GM23338 (cell line): ENCODE results near the gene F2RL3. TPM values are rescaled to one million over a fixed set of nuclear protein-coding genes. Genes with fewer than 3 reads are reported as not detected.

ENCODE experiments used
- ATAC-seq: fragments of 200-7000 bp; cut with Tn5 transposase; 3 replicates; pipeline ENCODE4 v1.9.1; 2020
- DNase-seq: peaks from one replicate; pipeline ENCODE4 v3.0.0-alpha.2; 2015; ENCODE audit warnings: low spot score
- H2AFZ ChIP-seq: fragments of 200-600 bp; sonication (generic); 2 replicates; pipeline ENCODE4 v1.8.0; 2016; ENCODE audit warnings: antibody characterized with exemption, mild to moderate bottlenecking, moderate library complexity
- H3F3A ChIP-seq: fragments of 200-600 bp; sonication (generic); replicated peaks from 2 replicates; pipeline ENCODE4 v1.8.0; 2017; ENCODE audit warnings: antibody characterized with exemption, mixed run types, low read depth
- H3K27ac ChIP-seq: fragments of 200-600 bp; sonication (generic); 2 replicates; pipeline ENCODE4 v1.6.1; 2016; ENCODE audit warnings: low read depth
- H3K27me3 ChIP-seq: fragments of 200-600 bp; sonication (generic); 2 replicates; pipeline ENCODE4 v1.8.0; 2016; ENCODE audit warnings: mild to moderate bottlenecking, mixed run types, moderate library complexity; ENCODE audit not compliant: insufficient read depth
- H3K36me3 ChIP-seq: fragments of 200-600 bp; sonication (generic); 2 replicates; pipeline ENCODE4 v1.8.0; 2016; ENCODE audit warnings: mild to moderate bottlenecking; ENCODE audit not compliant: insufficient read depth
- H3K4me1 ChIP-seq: fragments of 200-600 bp; sonication (generic); 2 replicates; pipeline ENCODE4 v1.8.0; 2016; ENCODE audit warnings: mild to moderate bottlenecking, moderate library complexity; ENCODE audit not compliant: insufficient read depth
- H3K4me2 ChIP-seq: fragments of 200-600 bp; sonication (generic); 2 replicates; pipeline ENCODE4 v1.7.1; 2017; ENCODE audit warnings: mixed run types
- H3K4me3 ChIP-seq: fragments of 200-600 bp; sonication (generic); 2 replicates; pipeline ENCODE4 v1.6.1; 2016; ENCODE audit warnings: mixed run types
- H3K79me2 ChIP-seq: fragments of 200-600 bp; sonication (generic); replicated peaks from 2 replicates; pipeline ENCODE4 v1.8.0; 2017; ENCODE audit warnings: mild to moderate bottlenecking; ENCODE audit not compliant: insufficient read depth
- H3K9me2 ChIP-seq: fragments of 200-600 bp; sonication (generic); 2 replicates; pipeline ENCODE4 v1.8.0; 2017; ENCODE audit not compliant: insufficient read depth
- H4K20me1 ChIP-seq: fragments of 200-600 bp; sonication (generic); replicated peaks from 2 replicates; pipeline ENCODE4 v1.8.0; 2017; ENCODE audit warnings: mild to moderate bottlenecking; ENCODE audit not compliant: insufficient read depth
- H3K27ac Mint-ChIP-seq: 2 replicates; pipeline ENCODE4 v1.8.0; 2020; ENCODE audit warnings: inconsistent platforms, mild to moderate bottlenecking, moderate library complexity, mixed read lengths
- H3K27me3 Mint-ChIP-seq: 3 replicates; pipeline ENCODE4 v1.8.0; 2022; ENCODE audit warnings: low read depth, mild to moderate bottlenecking, moderate library complexity, mixed read lengths, inconsistent platforms; ENCODE audit not compliant: insufficient read depth, poor library complexity
- H3K36me3 Mint-ChIP-seq: 3 replicates; pipeline ENCODE4 v1.8.0; 2021; ENCODE audit warnings: low read depth, mild to moderate bottlenecking, inconsistent platforms, moderate library complexity, mixed read lengths
- H3K4me1 Mint-ChIP-seq: 3 replicates; pipeline ENCODE4 v1.8.0; 2020; ENCODE audit warnings: mild to moderate bottlenecking, inconsistent platforms, mixed read lengths
- H3K4me3 Mint-ChIP-seq: 3 replicates; pipeline ENCODE4 v1.8.0; 2021; ENCODE audit warnings: moderate library complexity, mild to moderate bottlenecking, inconsistent platforms, mixed read lengths
- H3K9me3 Mint-ChIP-seq: 3 replicates; pipeline ENCODE4 v1.8.0; 2020; ENCODE audit warnings: moderate library complexity, mild to moderate bottlenecking, inconsistent platforms, mixed read lengths
- CREB1 ChIP-seq: fragments of 250-450 bp; sonication (Bioruptor Pico); IDR thresholded peaks from 2 replicates; pipeline ENCODE4 v1.5.0; 2020; ENCODE audit warnings: low read depth, mild to moderate bottlenecking, moderate library complexity
- EZH2 ChIP-seq: fragments of 200-600 bp; sonication (generic); IDR thresholded peaks from one replicate; pipeline ENCODE4 v1.8.0; 2017; ENCODE audit warnings: antibody characterized with exemption, mild to moderate bottlenecking, low read depth; ENCODE audit not compliant: unreplicated experiment
- EZH2phosphoT487 ChIP-seq: fragments of 200-600 bp; sonication (generic); IDR thresholded peaks from one replicate; pipeline ENCODE4 v1.8.1; 2018; ENCODE audit warnings: antibody characterized with exemption; ENCODE audit not compliant: unreplicated experiment
- JUNB ChIP-seq: IDR thresholded peaks from one replicate; pipeline ENCODE4 v1.6.1; 2016; ENCODE audit warnings: antibody characterized with exemption; ENCODE audit not compliant: unreplicated experiment
- POLR2AphosphoS5 ChIP-seq: IDR thresholded peaks from 2 replicates; pipeline ENCODE4 v1.6.1; 2016; ENCODE audit warnings: antibody characterized with exemption, low read depth
- STAT1 ChIP-seq: IDR thresholded peaks from one replicate; pipeline ENCODE4 v1.6.1; 2016; ENCODE audit warnings: antibody characterized with exemption; ENCODE audit not compliant: unreplicated experiment
- ZNF114 ChIP-seq: fragments of 250-450 bp; sonication (Bioruptor Pico); IDR thresholded peaks from 2 replicates; pipeline ENCODE4 v1.5.0; 2020; ENCODE audit warnings: mild to moderate bottlenecking, moderate library complexity
- ZNF331 ChIP-seq: fragments of 250-450 bp; sonication (Bioruptor Pico); IDR thresholded peaks from 2 replicates; pipeline ENCODE4 v1.5.0; 2020; ENCODE audit warnings: low read depth, mild to moderate bottlenecking, moderate library complexity
- polyA plus RNA-seq: library from polyadenylated mRNA; unstranded; fragments of >200 nt; fragmentation: Nextera tagmentation; extraction: Ambion mirVana; gene quantifications from 2 replicates; pipeline ENCODE4 v1.2.1, GENCODE V29; 2016
- total RNA-seq: library from RNA; depleted of rRNA; stranded (reverse); fragments of >200 nt; shearing (Covaris generic); gene quantifications from 2 replicates; pipeline ENCODE4 v1.2.3, GENCODE V29; 2014
- TF ChIP-seq, protein P1 (sequence below): IDR thresholded peaks from one replicate; pipeline ENCODE4 v1.6.1; 2018; ENCODE audit warnings: antibody characterized with exemption; ENCODE audit not compliant: unreplicated experiment
- TF ChIP-seq, protein P2 (sequence below), 2 experiments: fragments of 200-600 bp in 1 of 2; sonication (generic) in 1 of 2; conservative IDR thresholded peaks; 2 replicates each; pipeline versions ENCODE4 v1.5.1 to v1.6.1; 2016 to 2017; ENCODE audit warnings: antibody characterized with exemption in 2 of 2, low read depth in 2 of 2, mild to moderate bottlenecking in 2 of 2, moderate library complexity in 1 of 2
- TF ChIP-seq, protein P3 (sequence below): fragments of 250-450 bp; sonication (Bioruptor Pico); IDR thresholded peaks from 2 replicates; pipeline ENCODE4 v1.5.0; 2020; ENCODE audit warnings: mild to moderate bottlenecking, moderate library complexity
- TF ChIP-seq, protein P4 (sequence below): IDR thresholded peaks from 2 replicates; pipeline ENCODE4 v1.6.1; 2016; ENCODE audit warnings: antibody characterized with exemption

Gene F2RL3
- total and polyA plus RNA-seq, 2 experiments from 2014 or later: not detected

DNA sequence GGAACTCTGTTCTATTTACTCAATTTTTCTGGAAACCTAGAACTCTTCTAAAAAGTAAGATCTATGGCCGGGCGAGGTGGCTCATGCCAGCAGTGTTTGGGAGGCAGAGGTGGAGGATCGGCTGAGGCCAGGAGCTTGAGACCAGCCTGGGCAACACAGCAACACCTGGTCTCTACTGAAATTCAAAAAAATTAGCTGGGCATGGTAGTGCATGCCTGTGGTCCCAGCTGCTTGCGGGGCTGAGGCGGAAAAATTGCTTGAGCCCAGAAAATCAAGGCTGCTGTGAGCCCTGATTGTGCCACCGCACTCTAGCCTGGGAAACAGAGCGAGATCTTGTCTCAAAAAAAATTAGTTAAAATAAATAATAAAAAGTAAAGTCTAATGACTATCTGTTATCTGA, 28.6 kb downstream of the F2RL3 start:
- H2AFZ ChIP-seq: no peak overlapping the region
- H4K20me1 ChIP-seq: no peaks in the 10 kb centered on the region
- H3K9me2 ChIP-seq: no peaks in the 10 kb centered on the region
- no peak overlapping the region for H3K4me3 ChIP-seq
- no peaks in the 10 kb centered on the region for H3K4me1 Mint-ChIP-seq
- H3K27me3 Mint-ChIP-seq: no peaks in the 10 kb centered on the region
- DNase-seq: no peak
- H3K36me3 Mint-ChIP-seq: peaks cover 33% of the 10 kb centered on the region
- no peak overlapping the region for H3K27ac ChIP-seq
- H3K4me2 ChIP-seq: no peak overlapping the region
- H3K9me3 Mint-ChIP-seq: peaks cover 45% of the 10 kb centered on the region
- no peaks in the 10 kb centered on the region for H3K79me2 ChIP-seq
- H3K27me3 ChIP-seq: no peaks in the 10 kb centered on the region
- H3K4me1 ChIP-seq: no peaks in the 10 kb centered on the region
- no peak overlapping the region for H3K4me3 Mint-ChIP-seq
- no peak for ATAC-seq
- no peaks in the 10 kb centered on the region for H3F3A ChIP-seq
- H3K36me3 ChIP-seq: no peaks in the 10 kb centered on the region; the same call in 1 of the 2 replicates
- H3K27ac Mint-ChIP-seq: no peak overlapping the region
- TF ChIP-seq ZNF114 (CRISPR knock-in tag) (no peak), STAT1 (no peak), POLR2AphosphoS5 (no peak), EZH2 (no peak), CREB1 (CRISPR knock-in tag) (no peak), EZH2phosphoT487 (no peak), ZNF331 (CRISPR knock-in tag) (no peak), JUNB (no peak)
- TF ChIP-seq, protein P1, sequence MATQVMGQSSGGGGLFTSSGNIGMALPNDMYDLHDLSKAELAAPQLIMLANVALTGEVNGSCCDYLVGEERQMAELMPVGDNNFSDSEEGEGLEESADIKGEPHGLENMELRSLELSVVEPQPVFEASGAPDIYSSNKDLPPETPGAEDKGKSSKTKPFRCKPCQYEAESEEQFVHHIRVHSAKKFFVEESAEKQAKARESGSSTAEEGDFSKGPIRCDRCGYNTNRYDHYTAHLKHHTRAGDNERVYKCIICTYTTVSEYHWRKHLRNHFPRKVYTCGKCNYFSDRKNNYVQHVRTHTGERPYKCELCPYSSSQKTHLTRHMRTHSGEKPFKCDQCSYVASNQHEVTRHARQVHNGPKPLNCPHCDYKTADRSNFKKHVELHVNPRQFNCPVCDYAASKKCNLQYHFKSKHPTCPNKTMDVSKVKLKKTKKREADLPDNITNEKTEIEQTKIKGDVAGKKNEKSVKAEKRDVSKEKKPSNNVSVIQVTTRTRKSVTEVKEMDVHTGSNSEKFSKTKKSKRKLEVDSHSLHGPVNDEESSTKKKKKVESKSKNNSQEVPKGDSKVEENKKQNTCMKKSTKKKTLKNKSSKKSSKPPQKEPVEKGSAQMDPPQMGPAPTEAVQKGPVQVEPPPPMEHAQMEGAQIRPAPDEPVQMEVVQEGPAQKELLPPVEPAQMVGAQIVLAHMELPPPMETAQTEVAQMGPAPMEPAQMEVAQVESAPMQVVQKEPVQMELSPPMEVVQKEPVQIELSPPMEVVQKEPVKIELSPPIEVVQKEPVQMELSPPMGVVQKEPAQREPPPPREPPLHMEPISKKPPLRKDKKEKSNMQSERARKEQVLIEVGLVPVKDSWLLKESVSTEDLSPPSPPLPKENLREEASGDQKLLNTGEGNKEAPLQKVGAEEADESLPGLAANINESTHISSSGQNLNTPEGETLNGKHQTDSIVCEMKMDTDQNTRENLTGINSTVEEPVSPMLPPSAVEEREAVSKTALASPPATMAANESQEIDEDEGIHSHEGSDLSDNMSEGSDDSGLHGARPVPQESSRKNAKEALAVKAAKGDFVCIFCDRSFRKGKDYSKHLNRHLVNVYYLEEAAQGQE: no peak
- TF ChIP-seq, protein P2, sequence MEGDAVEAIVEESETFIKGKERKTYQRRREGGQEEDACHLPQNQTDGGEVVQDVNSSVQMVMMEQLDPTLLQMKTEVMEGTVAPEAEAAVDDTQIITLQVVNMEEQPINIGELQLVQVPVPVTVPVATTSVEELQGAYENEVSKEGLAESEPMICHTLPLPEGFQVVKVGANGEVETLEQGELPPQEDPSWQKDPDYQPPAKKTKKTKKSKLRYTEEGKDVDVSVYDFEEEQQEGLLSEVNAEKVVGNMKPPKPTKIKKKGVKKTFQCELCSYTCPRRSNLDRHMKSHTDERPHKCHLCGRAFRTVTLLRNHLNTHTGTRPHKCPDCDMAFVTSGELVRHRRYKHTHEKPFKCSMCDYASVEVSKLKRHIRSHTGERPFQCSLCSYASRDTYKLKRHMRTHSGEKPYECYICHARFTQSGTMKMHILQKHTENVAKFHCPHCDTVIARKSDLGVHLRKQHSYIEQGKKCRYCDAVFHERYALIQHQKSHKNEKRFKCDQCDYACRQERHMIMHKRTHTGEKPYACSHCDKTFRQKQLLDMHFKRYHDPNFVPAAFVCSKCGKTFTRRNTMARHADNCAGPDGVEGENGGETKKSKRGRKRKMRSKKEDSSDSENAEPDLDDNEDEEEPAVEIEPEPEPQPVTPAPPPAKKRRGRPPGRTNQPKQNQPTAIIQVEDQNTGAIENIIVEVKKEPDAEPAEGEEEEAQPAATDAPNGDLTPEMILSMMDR (conservative IDR thresholded peaks at IDR 0.05; ENCODE audit: low read depth in 2 of 2): no peak
- TF ChIP-seq, protein P3, sequence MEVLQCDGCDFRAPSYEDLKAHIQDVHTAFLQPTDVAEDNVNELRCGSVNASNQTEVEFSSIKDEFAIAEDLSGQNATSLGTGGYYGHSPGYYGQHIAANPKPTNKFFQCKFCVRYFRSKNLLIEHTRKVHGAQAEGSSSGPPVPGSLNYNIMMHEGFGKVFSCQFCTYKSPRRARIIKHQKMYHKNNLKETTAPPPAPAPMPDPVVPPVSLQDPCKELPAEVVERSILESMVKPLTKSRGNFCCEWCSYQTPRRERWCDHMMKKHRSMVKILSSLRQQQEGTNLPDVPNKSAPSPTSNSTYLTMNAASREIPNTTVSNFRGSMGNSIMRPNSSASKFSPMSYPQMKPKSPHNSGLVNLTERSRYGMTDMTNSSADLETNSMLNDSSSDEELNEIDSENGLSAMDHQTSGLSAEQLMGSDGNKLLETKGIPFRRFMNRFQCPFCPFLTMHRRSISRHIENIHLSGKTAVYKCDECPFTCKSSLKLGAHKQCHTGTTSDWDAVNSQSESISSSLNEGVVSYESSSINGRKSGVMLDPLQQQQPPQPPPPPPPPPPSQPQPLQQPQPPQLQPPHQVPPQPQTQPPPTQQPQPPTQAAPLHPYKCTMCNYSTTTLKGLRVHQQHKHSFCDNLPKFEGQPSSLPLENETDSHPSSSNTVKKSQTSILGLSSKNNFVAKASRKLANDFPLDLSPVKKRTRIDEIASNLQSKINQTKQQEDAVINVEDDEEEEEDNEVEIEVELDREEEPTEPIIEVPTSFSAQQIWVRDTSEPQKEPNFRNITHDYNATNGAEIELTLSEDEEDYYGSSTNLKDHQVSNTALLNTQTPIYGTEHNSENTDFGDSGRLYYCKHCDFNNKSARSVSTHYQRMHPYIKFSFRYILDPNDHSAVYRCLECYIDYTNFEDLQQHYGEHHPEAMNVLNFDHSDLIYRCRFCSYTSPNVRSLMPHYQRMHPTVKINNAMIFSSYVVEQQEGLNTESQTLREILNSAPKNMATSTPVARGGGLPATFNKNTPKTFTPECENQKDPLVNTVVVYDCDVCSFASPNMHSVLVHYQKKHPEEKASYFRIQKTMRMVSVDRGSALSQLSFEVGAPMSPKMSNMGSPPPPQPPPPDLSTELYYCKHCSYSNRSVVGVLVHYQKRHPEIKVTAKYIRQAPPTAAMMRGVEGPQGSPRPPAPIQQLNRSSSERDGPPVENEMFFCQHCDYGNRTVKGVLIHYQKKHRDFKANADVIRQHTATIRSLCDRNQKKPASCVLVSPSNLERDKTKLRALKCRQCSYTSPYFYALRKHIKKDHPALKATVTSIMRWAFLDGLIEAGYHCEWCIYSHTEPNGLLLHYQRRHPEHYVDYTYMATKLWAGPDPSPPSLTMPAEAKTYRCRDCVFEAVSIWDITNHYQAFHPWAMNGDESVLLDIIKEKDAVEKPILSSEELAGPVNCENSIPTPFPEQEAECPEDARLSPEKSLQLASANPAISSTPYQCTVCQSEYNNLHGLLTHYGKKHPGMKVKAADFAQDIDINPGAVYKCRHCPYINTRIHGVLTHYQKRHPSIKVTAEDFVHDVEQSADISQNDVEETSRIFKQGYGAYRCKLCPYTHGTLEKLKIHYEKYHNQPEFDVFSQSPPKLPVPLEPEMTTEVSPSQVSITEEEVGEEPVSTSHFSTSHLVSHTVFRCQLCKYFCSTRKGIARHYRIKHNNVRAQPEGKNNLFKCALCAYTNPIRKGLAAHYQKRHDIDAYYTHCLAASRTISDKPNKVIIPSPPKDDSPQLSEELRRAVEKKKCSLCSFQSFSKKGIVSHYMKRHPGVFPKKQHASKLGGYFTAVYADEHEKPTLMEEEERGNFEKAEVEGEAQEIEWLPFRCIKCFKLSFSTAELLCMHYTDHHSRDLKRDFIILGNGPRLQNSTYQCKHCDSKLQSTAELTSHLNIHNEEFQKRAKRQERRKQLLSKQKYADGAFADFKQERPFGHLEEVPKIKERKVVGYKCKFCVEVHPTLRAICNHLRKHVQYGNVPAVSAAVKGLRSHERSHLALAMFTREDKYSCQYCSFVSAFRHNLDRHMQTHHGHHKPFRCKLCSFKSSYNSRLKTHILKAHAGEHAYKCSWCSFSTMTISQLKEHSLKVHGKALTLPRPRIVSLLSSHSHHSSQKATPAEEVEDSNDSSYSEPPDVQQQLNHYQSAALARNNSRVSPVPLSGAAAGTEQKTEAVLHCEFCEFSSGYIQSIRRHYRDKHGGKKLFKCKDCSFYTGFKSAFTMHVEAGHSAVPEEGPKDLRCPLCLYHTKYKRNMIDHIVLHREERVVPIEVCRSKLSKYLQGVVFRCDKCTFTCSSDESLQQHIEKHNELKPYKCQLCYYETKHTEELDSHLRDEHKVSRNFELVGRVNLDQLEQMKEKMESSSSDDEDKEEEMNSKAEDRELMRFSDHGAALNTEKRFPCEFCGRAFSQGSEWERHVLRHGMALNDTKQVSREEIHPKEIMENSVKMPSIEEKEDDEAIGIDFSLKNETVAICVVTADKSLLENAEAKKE (CRISPR knock-in tag): no peak
- TF ChIP-seq, protein P4, sequence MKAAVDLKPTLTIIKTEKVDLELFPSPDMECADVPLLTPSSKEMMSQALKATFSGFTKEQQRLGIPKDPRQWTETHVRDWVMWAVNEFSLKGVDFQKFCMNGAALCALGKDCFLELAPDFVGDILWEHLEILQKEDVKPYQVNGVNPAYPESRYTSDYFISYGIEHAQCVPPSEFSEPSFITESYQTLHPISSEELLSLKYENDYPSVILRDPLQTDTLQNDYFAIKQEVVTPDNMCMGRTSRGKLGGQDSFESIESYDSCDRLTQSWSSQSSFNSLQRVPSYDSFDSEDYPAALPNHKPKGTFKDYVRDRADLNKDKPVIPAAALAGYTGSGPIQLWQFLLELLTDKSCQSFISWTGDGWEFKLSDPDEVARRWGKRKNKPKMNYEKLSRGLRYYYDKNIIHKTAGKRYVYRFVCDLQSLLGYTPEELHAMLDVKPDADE: no peak
